HEK293 (cell line): ENCODE measurements around the gene NIN.

ENCODE experiments used
- CTCF ChIA-PET: fragments of 350-600 bp; formaldehyde crosslinking; extraction: SDS; loops from one replicate; lab custom pipeline; 2021; ENCODE audit warnings: antibody characterized with exemption; lab: Yijun Ruan, JAX
- POLR2A ChIA-PET: fragments of 300-600 bp; formaldehyde crosslinking; extraction: SDS; loops from one replicate; lab custom pipeline; 2020; ENCODE audit warnings: antibody characterized with exemption, inconsistent platforms; lab: Yijun Ruan, JAX
- H3K27ac ChIP-seq: fragments of 200-500 bp; sonication (Bioruptor generic); 2 replicates; pipeline ENCODE4 v1.5.1; 2014; ENCODE audit warnings: low read depth, low read length, control low read depth, inconsistent platforms; ENCODE audit errors: extremely low read depth
- H3K36me3 ChIP-seq, 2 experiments: fragments of 200-500 bp in 1 of 2; sonication (Bioruptor generic) in 1 of 2; 1 replicate in 1 of 2; 2 replicates in 1 of 2; pipeline ENCODE4 v1.5.1; 2014 to 2017; ENCODE audit warnings: inconsistent platforms in 2 of 2, low read length in 2 of 2; ENCODE audit not compliant: control insufficient read depth in 2 of 2, insufficient read depth in 1 of 2
- H3K4me1 ChIP-seq: fragments of 200-500 bp; sonication (Bioruptor generic); 2 replicates; pipeline ENCODE4 v1.5.1; 2014; ENCODE audit warnings: mild to moderate bottlenecking, low read length, inconsistent platforms; ENCODE audit not compliant: control insufficient read depth, insufficient read depth
- H3K4me3 ChIP-seq: 2 replicates; pipeline ENCODE4 v1.5.1; 2011; ENCODE audit warnings: low read depth, mild to moderate bottlenecking, control low read depth, low read length, moderate library complexity
- H3K9me3 ChIP-seq: fragments of 200-500 bp; sonication (Bioruptor generic); 2 replicates; pipeline ENCODE4 v1.5.1; 2014; ENCODE audit warnings: low read depth, low read length, inconsistent platforms; ENCODE audit not compliant: control insufficient read depth, insufficient read depth
- HOXA7 ChIP-seq: sonication (generic); formaldehyde crosslinking; IDR thresholded peaks from 2 replicates; pipeline ENCODE4 v1.8.1; 2022; ENCODE audit warnings: missing genetic modification reagents, borderline replicate concordance
- KLF10 ChIP-seq: fragments of 450-650 bp; IDR thresholded peaks from 2 replicates; pipeline ENCODE4 v1.5.1; 2018; ENCODE audit warnings: missing biosample characterization, mild to moderate bottlenecking, missing genetic modification characterization
- KLF17 ChIP-seq: fragments of 450-650 bp; formaldehyde crosslinking; IDR thresholded peaks from 2 replicates; pipeline ENCODE4 v1.5.1; 2016; ENCODE audit warnings: missing biosample characterization, missing genetic modification characterization
- PRDM6 ChIP-seq: fragments of 450-650 bp; formaldehyde crosslinking; IDR thresholded peaks from 2 replicates; pipeline ENCODE4 v1.5.1; 2017; ENCODE audit warnings: missing biosample characterization, missing genetic modification characterization
- SCRT1 ChIP-seq: fragments of 450-650 bp; formaldehyde crosslinking; IDR thresholded peaks from 2 replicates; pipeline ENCODE4 v1.5.1; 2016; ENCODE audit warnings: missing biosample characterization, missing genetic modification characterization, borderline replicate concordance
- ZBTB17 ChIP-seq: fragments of 450-650 bp; formaldehyde crosslinking; IDR thresholded peaks from 2 replicates; pipeline ENCODE4 v1.5.1; 2016; ENCODE audit warnings: missing biosample characterization, missing genetic modification characterization
- ZBTB20 ChIP-seq: fragments of 450-650 bp; formaldehyde crosslinking; IDR thresholded peaks from 2 replicates; pipeline ENCODE4 v1.5.1; 2016; ENCODE audit warnings: missing biosample characterization, missing genetic modification characterization
- ZBTB8A ChIP-seq: fragments of 450-650 bp; formaldehyde crosslinking; IDR thresholded peaks from 2 replicates; pipeline ENCODE4 v1.5.1; 2016; ENCODE audit warnings: missing biosample characterization, missing genetic modification characterization
- ZFHX2 ChIP-seq: fragments of 450-650 bp; formaldehyde crosslinking; conservative IDR thresholded peaks from 2 replicates; pipeline ENCODE4 v1.5.1; 2016; ENCODE audit warnings: missing biosample characterization, missing genetic modification characterization
- ZNF132 ChIP-seq: fragments of 450-650 bp; formaldehyde crosslinking; IDR thresholded peaks from 2 replicates; pipeline ENCODE4 v1.5.1; 2017; ENCODE audit warnings: missing biosample characterization, missing genetic modification characterization, borderline replicate concordance
- ZNF239 ChIP-seq: fragments of 450-650 bp; formaldehyde crosslinking; IDR thresholded peaks from 2 replicates; pipeline ENCODE4 v1.5.1; 2016; ENCODE audit warnings: missing biosample characterization, missing genetic modification characterization
- ZNF24 ChIP-seq: fragments of 450-650 bp; formaldehyde crosslinking; IDR thresholded peaks from 2 replicates; pipeline ENCODE4 v1.5.1; 2016; ENCODE audit warnings: missing biosample characterization, missing genetic modification characterization
- ZNF311 ChIP-seq: fragments of 450-650 bp; formaldehyde crosslinking; IDR thresholded peaks from 2 replicates; pipeline ENCODE4 v1.5.1; 2017; ENCODE audit warnings: missing biosample characterization, missing genetic modification characterization, borderline replicate concordance
- ZNF354C ChIP-seq: fragments of 450-650 bp; formaldehyde crosslinking; IDR thresholded peaks from 2 replicates; pipeline ENCODE4 v1.5.1; 2016; ENCODE audit warnings: missing biosample characterization, missing genetic modification characterization, low read depth, borderline replicate concordance
- ZNF366 ChIP-seq: fragments of 450-650 bp; formaldehyde crosslinking; conservative IDR thresholded peaks from 2 replicates; pipeline ENCODE4 v1.5.1; 2016; ENCODE audit warnings: missing biosample characterization, missing genetic modification characterization
- ZNF391 ChIP-seq: fragments of 450-650 bp; formaldehyde crosslinking; IDR thresholded peaks from 2 replicates; pipeline ENCODE4 v1.5.1; 2016; ENCODE audit warnings: low read depth, missing biosample characterization, missing genetic modification characterization, borderline replicate concordance
- ZNF433 ChIP-seq: fragments of 450-650 bp; formaldehyde crosslinking; IDR thresholded peaks from 2 replicates; pipeline ENCODE4 v1.5.1; 2016; ENCODE audit warnings: missing biosample characterization, missing genetic modification characterization, low read depth
- ZNF501 ChIP-seq: fragments of 450-650 bp; formaldehyde crosslinking; IDR thresholded peaks from 2 replicates; pipeline ENCODE4 v1.5.1; 2016; ENCODE audit warnings: missing biosample characterization, missing genetic modification characterization
- ZNF548 ChIP-seq: fragments of 450-650 bp; formaldehyde crosslinking; IDR thresholded peaks from 2 replicates; pipeline ENCODE4 v1.5.1; 2016; ENCODE audit warnings: missing biosample characterization, missing genetic modification characterization
- ZNF558 ChIP-seq: fragments of 450-650 bp; formaldehyde crosslinking; IDR thresholded peaks from 2 replicates; pipeline ENCODE4 v1.5.1; 2016; ENCODE audit warnings: missing biosample characterization, missing genetic modification characterization
- ZNF600 ChIP-seq: fragments of 450-650 bp; formaldehyde crosslinking; IDR thresholded peaks from 2 replicates; pipeline ENCODE4 v1.5.1; 2016; ENCODE audit warnings: missing biosample characterization, missing genetic modification characterization
- ZNF623 ChIP-seq: fragments of 450-650 bp; formaldehyde crosslinking; IDR thresholded peaks from 2 replicates; pipeline ENCODE4 v1.5.1; 2016; ENCODE audit warnings: missing biosample characterization, missing genetic modification characterization
- ZNF624 ChIP-seq: fragments of 450-650 bp; formaldehyde crosslinking; IDR thresholded peaks from 2 replicates; pipeline ENCODE4 v1.5.1; 2017; ENCODE audit warnings: missing biosample characterization, missing genetic modification characterization
- TF ChIP-seq, protein P1 (sequence below): fragments of 450-650 bp; IDR thresholded peaks from 2 replicates; pipeline ENCODE4 v1.5.1; 2018; ENCODE audit warnings: missing biosample characterization, missing genetic modification characterization

The NIN gene

GRCh38 chr14:50775357-50775756, 55.6 kb downstream of the NIN start (continued):
- no peak for TF ChIP-seq ZNF433 (tag by site-specific recombination)
- TF ChIP-seq ZNF558 (tag by site-specific recombination): no peak
- TF ChIP-seq, protein P1, sequence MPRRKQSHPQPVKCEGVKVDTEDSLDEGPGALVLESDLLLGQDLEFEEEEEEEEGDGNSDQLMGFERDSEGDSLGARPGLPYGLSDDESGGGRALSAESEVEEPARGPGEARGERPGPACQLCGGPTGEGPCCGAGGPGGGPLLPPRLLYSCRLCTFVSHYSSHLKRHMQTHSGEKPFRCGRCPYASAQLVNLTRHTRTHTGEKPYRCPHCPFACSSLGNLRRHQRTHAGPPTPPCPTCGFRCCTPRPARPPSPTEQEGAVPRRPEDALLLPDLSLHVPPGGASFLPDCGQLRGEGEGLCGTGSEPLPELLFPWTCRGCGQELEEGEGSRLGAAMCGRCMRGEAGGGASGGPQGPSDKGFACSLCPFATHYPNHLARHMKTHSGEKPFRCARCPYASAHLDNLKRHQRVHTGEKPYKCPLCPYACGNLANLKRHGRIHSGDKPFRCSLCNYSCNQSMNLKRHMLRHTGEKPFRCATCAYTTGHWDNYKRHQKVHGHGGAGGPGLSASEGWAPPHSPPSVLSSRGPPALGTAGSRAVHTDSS (tag by site-specific recombination): no peak
- TF ChIP-seq ZNF366 (tag by site-specific recombination): 0 out of 2 replicates have a peak, but pooled peaks have one; percentile 32
- TF ChIP-seq PRDM6 (tag by site-specific recombination): peak; percentile 91
- TF ChIP-seq KLF10: 0 out of 2 replicates have a peak, but pooled peaks have one; percentile 13
- no peak for TF ChIP-seq SCRT1
- no peak for TF ChIP-seq ZNF548 (tag by site-specific recombination)
- no peak for TF ChIP-seq ZNF24 (tag by site-specific recombination)
- TF ChIP-seq, all 188 proteins: peak for 8

GRCh38 chr14:50774542-50775267, 56.3 kb downstream of the NIN start:
- H3K9me3 ChIP-seq: no peaks in the 10 kb centered on the region
- peaks cover 16% of the 10 kb centered on the region; the same call in 1 of the 2 replicates for H3K4me1 ChIP-seq
- ChIA-PET CTCF (interaction anchor here (0.5 to 6.9 kb wide), 32 partner anchors 9 to 768 kb away, joined by 3 to 107 read pairs (median 5); partner anchors contain the start of gene ATL1), POLR2A (interaction anchor here (1.3 kb wide), 1 partner anchor 106 kb away, joined by 6 read pairs; the partner anchor contains the start of gene SAV1)
- peaks cover 21 to 38% of the 10 kb centered on the region in 2 experiments; a peak in 2 of 3 replicates for H3K36me3 ChIP-seq
- no peak overlapping the region for H3K27ac ChIP-seq
- no peak overlapping the region for H3K4me3 ChIP-seq
- TF ChIP-seq ZBTB20 (tag by site-specific recombination) (no peak), ZBTB8A (tag by site-specific recombination) (no peak), ZNF239 (tag by site-specific recombination) (no peak), ZNF600 (tag by site-specific recombination) (no peak), KLF17 (tag by site-specific recombination) (no peak), ZNF623 (tag by site-specific recombination) (no peak), ZNF311 (tag by site-specific recombination) (no peak), ZNF132 (tag by site-specific recombination) (no peak), ZNF391 (tag by site-specific recombination) (no peak), ZNF354C (tag by site-specific recombination) (no peak), ZNF624 (no peak), ZNF558 (tag by site-specific recombination) (no peak), ZFHX2 (no peak), HOXA7 (CRISPR knock-in tag) (no peak), ZBTB17 (tag by site-specific recombination) (no peak), ZNF501 (no peak)
